Islet precursor cell (in vitro differentiated cells): ENCODE results near the gene TRIM10.

ENCODE experiments used
- DNase-seq: peaks from one replicate; pipeline ENCODE4 v3.0.0-alpha.2; 2018

TRIM10 gene, protein sequence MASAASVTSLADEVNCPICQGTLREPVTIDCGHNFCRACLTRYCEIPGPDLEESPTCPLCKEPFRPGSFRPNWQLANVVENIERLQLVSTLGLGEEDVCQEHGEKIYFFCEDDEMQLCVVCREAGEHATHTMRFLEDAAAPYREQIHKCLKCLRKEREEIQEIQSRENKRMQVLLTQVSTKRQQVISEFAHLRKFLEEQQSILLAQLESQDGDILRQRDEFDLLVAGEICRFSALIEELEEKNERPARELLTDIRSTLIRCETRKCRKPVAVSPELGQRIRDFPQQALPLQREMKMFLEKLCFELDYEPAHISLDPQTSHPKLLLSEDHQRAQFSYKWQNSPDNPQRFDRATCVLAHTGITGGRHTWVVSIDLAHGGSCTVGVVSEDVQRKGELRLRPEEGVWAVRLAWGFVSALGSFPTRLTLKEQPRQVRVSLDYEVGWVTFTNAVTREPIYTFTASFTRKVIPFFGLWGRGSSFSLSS

DNA sequence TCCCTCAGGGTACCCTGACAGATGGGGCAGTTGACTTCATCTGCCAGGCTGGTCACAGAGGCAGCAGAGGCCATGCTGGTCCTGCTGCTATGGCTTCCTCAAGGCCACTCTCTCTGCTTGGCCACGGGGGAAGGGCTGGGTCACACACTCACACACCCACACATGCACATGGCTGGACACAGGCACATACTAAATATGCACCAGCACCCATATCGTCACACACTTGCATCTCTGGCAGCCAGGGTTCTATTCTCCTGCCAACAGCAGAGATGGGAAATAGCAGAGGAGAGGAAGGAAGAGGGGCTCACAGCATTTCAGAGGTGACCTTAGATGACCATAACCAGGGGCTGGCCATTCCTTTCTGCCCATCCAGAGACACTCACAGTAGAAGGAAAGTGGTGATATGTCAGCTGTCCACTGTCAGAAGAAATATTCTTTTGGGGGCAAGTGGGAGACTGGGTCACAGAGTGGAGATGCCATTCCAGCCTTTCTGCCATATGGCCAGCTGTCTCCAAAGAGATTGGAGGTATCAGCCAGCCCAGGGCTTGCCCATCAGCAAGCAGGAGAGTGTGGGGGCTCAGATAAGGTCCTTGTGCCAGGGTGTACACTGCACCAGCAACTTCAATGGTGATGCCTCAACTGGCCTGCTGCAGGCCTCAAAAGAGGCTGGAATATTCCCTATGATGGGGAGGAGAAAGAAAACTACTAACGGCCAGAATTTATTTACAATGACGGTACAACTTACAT lies at the start of gene TRIM10:
TSS of gene TRIM10 (minus strand) at position 427 of the 747 bp plus-strand sequence. CDS start at position 74, 353 bp downstream.
- peak; percentile 29 for DNase-seq

DNA sequence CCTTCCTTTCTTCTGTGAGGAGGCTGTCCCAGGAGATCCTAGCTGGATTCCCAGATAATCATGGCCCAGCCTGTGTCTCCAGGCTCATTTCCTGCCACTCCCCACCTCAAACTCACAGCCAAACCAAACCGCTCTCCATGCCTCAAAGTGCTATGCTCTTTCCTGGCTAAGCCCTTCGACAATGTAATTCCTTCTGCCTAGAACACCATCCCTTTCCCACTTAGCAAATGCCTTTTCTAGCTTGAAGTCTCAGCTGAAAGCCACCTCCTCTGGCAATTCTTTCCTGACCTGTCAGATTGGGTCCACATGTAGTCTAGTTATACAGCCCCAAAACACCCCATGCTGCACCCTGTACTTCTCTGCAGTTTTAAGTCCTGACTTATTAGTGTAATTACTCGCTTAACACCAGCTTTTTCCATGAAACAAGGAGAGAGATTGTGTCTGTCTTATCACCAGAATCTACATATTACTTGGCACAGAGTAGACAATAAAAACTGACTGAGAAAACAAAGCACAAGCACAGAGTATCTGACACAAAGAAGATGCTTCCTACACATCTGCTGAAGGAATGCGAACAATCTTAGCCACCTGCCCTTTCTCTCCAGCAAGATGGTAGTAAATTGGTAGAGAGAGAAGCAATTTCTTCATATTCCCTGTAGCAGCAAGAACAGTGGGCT lies 46.7 kb upstream of the TRIM10 start:
- DNase-seq = no peak

DNA sequence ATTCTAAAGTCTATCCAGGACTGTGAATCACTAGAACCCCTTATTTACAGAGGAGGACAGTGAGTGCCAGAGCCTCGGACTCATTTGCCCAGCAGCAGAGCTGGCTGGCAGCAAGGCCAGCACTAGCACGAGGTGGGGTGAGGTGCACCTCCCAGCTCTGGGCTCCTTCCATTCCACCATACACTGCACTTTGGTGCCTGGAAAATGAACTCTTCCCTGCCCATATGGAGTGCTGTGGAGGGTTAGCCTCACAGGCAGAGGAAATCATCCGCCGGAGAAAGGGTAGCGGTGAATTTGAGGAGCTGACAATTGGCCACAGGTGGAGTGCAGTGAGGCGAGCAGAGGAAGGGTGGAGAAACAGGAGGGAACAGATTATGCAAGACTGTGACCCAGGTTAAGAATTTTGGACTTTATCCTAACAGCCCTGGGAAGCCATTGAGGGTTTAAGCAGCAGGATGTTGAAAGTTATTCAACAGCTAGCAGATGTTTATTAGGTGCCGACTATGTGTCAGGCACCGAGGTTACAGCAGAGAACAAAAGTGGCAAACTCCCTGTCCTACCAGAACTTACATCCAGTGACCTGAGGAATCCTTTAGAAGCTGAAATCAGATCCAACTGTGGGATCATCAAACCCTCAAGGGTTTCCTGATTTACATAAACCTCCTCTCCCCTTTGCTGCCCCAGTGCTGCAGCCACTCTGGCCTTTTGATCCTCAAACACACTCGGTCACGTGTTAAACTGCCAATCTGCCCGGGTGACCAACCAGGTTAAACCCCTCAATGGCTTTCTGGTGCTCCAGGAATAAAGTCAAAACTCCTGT lies 46.0 kb upstream of the TRIM10 start:
- DNase-seq = no peak

DNA sequence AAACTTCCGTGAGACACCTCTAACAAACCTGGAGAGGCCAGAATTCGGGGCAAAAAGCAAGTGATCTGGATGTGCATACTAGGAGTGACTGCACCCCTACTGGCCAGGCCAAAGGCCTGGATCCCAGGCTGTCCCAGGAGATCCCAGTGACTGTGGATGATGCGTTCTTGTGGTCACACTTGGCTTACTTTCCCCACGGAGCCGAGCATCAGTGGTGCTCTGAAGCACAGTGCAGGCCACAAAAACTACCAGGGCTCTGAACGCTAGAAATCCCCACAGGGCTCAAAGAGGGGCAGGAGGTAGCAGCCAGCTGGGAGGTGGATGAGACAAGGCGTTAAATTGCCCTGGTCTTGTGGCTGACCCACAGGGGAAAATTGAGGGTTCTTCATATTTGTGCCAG lies 45.1 kb upstream of the TRIM10 start:
- no peak for DNase-seq

DNA sequence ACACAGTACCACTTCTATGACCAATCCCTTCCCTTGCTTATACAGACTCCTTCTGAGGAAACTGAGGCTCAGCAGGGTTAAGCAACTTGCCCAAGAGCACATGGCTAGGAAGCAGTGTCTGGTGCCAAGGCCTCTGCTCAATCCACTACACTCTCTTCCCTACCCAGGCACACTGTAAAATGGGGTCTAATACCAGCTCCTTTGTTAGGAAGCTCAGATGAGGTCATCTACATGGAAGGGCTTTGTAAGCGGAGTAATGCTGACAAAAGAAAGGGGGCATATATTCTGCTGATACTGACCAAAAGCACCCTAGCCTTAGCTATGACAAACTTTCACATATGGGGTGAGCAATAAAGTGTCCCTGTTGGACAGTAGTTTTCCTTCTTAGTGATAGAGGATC lies 43.1 kb upstream of the TRIM10 start:
- DNase-seq = no peak

DNA sequence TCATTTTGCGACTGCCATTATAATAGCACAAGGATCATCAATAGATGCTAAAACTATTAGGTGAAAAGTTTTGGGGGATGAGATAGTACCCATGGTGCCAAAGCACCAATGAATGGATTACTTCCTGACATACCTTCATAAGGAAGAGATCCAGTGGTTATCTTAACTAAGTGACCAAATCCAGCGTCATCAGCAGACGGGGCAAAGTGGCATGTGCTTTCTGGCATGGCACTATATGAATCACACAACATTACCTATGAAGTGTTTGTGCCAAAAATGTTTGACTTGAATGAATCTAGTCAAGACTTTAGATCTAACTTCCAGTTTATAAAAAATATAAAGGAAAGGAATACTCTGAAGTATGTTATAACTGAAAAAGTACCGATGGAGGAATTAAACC lies 41.4 kb upstream of the TRIM10 start:
- DNase-seq = no peak

DNA sequence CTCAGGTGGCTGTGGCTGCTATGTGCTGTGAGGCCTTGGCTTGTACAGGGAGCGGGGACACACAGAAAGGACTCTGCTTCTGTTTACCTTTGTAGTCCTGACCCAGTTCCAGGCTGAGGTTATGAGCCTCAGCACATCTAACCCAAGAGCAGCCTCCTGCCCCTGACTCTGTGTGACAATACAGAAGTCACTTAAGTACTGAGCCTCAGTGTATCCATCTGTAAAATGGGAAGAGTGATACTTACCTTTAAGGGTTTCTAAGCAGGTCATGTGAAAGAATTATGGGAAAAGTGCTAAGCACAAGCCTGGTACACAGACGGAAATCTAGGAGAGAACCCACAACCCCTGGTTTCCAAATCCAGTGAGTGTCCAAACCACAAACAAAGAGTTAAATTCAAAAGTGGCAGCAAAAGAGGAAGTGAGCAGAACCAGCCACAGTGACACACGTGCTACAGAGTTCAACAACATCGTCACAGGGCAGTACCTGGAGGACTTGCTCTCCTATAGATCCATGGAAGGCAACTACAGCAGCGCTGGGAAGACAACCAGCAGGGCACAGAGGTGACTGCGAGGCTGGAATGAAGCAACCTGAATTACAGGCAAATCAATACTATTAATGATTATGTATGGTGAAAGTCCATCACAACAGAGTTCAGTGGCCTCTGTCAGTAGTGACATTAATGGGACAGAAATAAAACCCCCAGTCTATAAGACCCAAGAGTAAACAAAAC lies 39.7 kb upstream of the TRIM10 start:
- no peak for DNase-seq

DNA sequence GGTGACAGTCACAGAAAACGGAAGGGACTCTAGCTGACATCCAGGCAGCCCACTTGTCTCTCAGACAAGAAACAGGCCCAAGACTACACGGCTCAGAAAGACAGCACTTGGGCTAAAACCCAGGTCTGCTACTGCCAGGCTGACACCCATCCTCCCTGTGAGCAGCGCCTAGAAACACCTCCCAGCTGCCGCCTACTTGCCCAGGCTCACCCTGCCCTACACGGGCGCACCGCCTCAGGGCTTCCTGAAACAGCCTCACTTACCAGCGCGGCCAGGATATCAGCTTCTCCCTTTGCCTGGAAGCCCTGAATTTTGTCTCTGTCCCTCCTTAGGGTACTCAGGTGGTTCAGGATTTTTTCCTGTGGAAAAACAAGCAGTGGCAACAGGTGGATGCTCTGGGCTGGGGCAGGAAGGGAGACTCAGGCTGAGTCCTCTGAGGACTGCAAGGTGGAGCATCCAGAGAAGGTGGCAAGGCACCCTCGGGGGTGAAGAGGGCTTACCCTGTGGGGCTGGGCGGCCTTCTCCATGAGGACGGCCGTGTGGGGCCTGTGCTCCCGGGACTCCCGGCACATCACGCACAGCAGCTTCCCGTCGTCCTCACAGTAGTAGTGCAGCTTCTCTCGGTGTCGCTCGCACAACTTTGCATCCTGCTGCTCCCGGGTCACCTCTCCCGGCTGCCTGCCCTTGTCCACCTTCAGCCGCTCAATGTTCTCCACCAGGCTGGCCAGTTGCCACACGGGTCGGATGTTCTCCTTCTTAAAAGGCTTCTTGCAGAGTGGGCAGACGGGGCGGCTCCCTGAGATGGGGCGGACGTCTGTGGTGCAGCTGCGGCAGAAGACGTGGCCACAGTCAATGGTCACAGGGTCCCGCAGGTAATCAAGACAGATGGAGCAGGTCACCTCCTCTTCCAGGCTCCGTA lies 37.4 kb upstream of the TRIM10 start:
- no peak for DNase-seq

DNA sequence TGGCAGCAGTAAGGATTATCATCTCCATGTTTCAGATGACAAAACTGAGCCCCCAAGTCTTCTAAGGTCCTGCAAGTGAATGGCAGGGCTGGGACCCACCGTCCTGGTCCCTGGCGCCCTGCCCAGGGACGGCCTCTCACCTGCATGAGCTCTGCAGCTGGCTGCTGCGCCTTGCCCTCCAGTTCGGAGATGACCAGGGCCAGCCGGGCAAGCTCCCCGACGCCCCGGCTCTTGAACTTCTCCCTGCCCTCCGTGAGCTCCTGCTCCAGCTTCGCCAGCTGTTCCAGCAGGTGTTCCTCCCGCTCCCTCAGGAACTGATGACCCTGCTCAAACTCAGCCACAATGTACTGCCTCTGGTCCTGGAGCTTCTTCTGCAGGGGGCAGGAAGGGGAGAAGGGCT lies 35.4 kb upstream of the TRIM10 start:
- DNase-seq = no peak

DNA sequence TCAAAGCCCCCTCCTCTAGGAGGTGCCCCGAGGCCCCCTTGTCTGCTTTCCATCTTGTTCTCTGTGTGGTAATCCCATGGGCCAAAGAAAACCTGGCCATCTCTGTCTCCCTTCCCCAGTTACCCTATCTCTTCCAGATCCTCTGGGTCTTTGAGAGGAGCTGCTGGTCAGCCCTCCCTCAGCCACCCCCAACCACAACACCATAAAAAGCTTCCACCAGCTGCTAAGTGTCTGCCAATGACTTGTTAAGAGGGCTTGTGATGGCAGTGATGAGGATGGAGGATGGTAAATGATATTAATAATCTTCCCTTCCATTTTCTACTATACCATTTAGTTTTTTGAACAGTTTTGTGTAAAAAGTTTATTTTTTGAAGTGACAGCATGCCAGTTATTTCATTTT lies 34.9 kb upstream of the TRIM10 start:
- DNase-seq = no peak

DNA sequence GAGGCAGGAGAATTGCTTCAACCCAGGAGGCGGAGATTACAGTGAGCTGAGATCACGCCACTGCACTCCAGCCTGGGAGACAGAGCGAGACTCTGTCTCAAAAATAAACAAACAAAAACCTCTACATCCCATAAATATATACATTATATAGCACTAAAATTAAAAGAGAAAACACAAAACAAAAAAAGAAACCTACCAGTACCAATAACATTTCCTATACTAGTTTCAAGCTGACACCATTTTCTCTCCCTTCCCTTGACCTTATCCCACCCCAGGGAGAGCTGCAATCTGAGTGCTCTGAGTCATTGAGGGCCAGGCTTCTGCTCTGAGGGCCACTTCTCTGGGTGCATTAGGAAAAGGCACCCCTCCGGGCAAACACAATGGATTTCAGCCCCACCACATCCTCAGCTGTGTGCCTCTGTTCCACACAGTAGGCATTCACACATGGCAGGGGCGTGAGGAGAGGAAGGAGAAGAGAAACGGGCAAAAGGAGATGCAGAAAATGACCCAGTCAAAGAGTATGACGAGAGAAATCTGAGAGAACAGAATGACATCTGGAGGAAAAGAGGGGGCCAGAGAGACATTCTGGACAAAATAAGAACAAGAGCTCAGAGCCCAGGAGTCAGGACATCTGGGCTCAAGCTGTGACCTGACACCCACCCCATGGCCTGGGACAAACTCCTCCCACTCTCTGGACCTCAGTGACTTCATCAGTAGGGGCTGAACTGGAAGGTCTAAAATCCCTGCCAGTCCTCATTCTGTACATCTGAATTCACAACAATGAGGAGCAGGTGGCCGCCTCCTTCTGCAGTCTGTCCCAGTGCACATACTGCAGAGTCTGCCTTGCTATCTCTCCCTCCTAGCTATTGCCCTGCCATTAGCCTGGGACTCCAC lies 34.0 kb upstream of the TRIM10 start:
- DNase-seq = no peak

DNA sequence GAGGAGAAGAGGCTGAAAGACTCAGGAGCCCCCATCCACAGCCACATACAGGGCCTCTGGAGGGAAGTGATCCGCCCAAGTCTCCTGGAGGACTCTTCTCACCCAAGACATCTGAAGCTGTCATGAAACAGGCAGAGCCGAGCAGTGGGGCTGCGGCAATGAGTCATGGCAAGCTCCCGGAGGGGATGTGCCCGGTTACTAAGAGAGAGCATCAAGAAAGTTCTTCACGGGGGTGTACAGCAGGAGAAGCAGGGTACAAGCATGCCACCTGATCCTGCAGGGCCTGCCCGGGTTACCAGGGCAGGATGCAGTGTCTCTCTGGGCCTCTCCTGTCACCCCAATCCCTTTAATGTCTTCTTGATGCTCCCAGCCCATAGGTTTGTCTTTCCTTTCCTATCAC lies 31.1 kb upstream of the TRIM10 start:
- DNase-seq = no peak

DNA sequence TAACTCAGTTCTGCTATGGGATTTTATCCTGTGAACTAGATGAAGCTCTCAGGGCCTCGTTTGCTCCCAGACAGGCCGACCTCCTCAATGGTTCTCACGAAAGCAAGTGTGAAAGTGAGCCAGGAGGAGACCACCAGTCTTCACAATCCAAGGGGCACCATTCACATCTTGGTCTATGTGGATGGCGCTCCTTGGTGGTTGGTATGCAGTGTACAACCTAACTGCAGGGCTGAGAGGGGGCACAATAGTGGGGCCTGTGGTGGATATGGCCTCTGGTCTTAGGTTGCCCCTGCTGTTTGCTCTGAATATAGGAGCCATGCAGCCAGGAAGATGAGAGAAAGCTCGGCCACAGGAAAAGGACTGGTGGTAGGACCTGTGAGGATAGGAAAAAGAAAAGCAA lies 27.5 kb upstream of the TRIM10 start:
- DNase-seq = no peak

DNA sequence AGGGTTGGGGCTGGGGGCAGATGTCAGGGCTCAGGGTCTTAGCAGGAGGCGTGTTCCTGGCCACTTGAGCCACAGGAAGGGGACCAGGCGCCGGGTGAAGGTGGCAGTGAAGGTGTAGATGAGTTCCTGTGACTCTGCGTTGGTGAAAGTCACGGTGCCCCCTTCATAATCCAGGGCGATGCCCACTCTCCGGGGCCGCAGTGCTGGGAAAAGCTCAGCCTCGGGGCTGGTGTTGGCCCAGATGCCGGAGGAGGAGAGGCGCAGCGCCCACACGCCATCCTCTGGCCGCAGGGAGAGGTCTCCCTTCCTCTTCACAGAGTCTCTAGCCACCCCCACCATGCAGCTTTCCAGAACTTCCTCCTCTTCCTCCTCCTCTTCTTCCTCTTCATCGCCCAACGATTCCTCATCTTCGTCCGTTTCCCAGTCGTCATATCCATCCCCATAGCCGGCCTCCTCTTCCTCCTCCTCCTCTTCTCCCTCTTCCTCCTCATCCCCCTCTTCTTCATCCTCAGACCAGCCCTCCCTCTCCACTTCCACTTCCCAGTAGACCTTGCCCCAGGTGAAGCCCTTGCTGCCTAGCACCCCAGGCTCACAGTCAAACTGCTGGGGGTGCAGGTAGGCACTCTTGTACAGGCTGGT lies 25.0 kb upstream of the TRIM10 start:
- DNase-seq = no peak

DNA sequence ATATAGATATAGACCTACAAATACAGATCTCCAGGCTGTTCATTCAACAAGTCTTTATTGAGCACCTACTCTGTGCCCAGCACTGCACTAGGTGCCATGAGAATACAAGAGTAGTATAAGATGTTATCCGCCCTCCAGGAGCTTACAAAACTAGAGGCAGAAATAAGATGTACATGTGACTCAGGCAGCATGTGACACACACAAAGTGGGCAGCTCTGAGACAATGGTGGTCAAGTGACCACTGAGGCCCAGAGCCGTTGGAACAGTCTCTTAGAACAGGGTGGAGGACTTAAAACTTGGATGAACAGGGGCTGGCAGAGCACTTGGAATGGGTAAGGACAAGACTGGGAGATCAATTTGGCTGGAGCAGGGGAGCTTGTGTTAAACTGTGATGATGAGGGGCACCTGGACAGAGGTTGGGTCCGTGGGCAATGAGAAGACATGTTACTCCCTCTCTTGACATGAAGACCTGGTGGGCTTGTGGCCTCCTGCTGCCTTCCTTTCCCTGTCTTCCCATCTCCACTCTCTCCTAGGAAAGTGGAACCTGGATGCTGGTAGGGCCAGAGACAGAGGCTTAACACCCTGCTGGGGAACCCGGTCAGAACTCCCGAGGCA lies 23.5 kb upstream of the TRIM10 start:
- DNase-seq = no peak

DNA sequence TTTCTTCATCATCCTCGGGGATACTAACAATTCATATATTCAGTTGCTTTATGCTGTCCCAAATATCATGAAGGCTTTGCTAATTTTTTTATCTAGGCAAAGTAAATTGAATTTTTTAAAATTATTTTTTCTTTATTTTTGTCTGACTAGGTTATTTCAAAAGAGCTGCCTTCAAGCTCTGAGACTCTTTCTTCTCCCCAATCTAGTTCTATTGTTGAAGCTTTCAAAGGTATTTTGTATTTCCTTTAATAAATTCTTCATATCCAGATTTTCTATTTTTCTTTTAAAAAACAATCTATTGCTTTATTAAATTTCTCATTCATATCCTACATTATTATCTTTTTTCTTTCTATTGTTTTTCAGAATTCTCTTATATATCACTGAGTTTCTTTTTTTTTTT lies 19.1 kb upstream of the TRIM10 start:
- no peak for DNase-seq

DNA sequence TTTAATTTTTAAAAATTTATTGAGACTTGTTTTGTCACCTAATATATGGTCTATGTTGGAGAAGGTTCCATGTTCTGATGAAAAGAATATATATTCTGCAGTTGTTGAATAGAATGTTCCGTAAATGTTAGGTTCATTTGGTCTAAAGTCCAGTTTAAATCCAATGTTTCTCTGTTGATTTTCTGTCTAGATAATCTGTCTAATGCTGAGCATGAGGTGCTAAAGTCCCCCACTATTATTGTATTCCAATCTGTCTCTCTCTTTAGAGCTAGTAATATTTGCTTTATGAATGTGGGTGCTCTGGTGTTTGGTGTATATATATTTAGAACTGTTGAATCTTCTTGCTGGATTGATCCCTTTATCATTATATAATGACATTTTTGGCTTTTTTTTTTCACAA lies 17.8 kb upstream of the TRIM10 start:
- no peak for DNase-seq

DNA sequence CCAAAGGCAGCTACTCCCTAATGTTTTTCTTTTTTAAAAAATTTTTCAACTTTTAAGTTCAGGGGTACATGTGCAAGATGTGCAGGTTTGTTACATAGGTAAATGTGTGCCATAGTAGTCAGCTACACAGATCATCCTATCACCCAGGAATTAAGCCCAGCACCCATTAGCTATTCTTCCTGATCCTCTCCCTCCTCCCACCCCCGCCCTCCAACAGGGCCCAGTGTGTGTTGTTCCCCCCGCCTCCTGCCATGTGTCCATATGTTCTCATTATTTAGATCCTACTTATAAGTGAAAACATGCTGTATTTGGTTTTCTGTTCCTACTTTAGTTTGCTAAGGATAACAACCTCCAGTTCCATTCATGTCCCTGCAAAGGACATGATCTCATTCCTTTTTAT lies 14.8 kb upstream of the TRIM10 start:
- peak; percentile 7 for DNase-seq

DNA sequence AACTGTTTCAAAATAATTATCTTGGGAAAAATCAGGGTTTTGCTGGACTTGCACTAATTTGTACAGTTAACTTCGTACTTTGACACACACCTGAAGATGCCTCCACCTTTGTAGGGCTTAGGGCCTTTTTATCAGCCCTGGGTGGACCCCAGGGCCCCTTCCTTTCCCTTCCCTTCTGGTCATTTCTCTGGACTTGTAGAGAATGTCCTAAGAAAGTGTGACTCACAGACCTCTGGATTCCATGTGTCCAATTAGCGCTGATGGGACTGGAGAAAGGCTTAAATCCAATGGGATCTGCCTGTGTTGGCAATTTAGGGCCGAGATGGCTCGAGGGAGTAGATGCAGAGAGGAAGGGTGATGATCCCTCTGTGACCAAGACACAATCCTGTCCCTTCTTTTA lies 11.7 kb upstream of the TRIM10 start:
- DNase-seq = no peak
